ENCODE measurements around the gene KIF5C. TPM values are rescaled to one million over a fixed set of nuclear protein-coding genes. Genes with fewer than 3 reads are reported as not detected.

Gene KIF5C
- polyA plus RNA-seq, 1 experiment: 0.17 TPM

DNA sequence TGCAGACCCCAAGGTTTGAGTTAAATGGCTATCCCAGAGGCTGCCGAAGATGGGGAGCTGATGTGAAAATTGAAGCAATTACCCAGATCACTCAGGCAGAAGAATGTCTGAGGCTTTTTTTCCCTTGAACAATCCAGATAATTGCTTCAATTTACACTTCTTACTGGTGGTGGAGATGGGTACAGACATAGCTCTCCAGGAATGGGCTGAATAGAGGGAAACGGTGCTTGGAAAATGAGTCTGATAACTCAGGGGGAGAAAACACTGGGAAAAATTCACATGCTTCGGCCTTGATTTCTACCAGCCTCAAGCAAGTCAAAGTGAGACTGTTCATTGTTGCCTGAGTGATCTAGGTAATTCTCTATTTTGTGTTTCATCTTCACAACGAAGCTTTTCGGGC, 9.5 kb upstream of the KIF5C start:
- DNase-seq (ENCODE audit: low read depth): no peak
- H3K4me3 ChIP-seq (ENCODE audit: low read depth, low read length): no peak overlapping the region
- ChIA-PET CTCF (no interaction called here), POLR2A (no interaction called here)
- peaks cover 2% of the 10 kb centered on the region; the same call in 1 of the 2 replicates for H3K27me3 ChIP-seq (ENCODE audit: control insufficient read depth, insufficient read depth, low read length)
- no peaks in the 10 kb centered on the region for H3K36me3 ChIP-seq (ENCODE audit: control insufficient read depth, insufficient read depth, low read length)
- TF ChIP-seq, protein P1, sequence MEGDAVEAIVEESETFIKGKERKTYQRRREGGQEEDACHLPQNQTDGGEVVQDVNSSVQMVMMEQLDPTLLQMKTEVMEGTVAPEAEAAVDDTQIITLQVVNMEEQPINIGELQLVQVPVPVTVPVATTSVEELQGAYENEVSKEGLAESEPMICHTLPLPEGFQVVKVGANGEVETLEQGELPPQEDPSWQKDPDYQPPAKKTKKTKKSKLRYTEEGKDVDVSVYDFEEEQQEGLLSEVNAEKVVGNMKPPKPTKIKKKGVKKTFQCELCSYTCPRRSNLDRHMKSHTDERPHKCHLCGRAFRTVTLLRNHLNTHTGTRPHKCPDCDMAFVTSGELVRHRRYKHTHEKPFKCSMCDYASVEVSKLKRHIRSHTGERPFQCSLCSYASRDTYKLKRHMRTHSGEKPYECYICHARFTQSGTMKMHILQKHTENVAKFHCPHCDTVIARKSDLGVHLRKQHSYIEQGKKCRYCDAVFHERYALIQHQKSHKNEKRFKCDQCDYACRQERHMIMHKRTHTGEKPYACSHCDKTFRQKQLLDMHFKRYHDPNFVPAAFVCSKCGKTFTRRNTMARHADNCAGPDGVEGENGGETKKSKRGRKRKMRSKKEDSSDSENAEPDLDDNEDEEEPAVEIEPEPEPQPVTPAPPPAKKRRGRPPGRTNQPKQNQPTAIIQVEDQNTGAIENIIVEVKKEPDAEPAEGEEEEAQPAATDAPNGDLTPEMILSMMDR (IDR thresholded peaks at IDR 0.05; ENCODE audit: insufficient read depth, low read depth, low read length): no peak

DNA sequence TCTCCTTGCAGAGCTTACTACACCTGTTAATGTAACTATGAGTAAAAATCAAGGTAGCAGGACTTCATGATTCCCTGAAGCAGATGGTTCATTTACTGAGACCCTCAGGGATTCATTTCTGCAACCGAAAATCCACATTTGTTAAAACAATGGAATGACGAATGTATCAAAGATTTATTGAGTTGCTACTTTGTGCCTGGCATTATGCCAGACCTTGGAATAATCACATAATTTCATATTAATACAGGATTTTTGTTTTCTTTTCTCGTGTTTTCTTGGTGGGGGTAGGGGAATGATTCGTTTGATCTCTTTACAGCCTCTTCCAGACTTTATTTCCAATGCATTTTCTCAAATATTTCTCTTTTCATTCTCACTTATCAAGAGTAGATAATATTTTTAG, 8.9 kb upstream of the KIF5C start:
- TF ChIP-seq, protein P1 (IDR thresholded peaks at IDR 0.05; ENCODE audit: insufficient read depth, low read depth, low read length): no peak

DNA sequence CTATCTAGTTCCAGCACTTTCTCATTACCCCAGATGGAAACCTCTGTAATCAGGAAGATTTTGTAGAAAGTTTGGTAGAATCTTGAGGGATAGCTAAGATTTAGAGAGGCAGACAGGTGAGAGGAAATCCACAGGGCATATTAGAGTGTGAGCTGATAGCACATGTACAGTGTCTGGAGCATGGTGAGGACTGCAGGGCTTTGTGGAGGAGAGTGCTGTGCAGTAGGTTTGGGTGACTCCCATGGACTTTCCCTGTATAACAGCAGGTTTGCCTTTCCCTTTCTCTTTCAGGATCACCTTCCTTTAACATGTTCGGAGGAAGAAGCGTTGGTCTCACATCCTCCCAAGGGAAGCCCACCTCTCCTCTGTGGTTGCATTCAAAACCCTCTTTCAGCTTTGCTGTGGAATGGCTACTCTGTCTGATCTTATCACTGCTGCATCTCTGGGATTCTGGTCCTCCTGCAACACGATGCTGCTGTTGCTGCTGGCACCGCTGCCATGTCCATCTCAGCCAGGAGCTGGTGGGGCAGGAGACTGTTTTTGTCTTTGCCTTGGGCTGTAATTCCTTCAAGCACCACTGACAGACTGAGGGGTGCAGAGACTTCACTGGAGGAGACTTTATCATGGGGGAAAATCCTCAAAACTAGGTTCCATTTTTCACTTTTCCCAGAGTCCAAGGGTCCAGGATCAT, 7.8 kb upstream of the KIF5C start:
- Histone ChIP-seq H3K36me3 (ENCODE audit: control insufficient read depth, insufficient read depth, low read length) (no peaks in the 10 kb centered on the region), H3K27me3 (ENCODE audit: control insufficient read depth, insufficient read depth, low read length) (peaks cover 2% of the 10 kb centered on the region; the same call in 1 of the 2 replicates), H3K4me3 (ENCODE audit: low read depth, low read length) (no peak overlapping the region)
- no peak for DNase-seq (ENCODE audit: low read depth)
- POLR2A ChIA-PET: no interaction called here
- CTCF ChIA-PET: no interaction called here
- TF ChIP-seq, protein P1 (IDR thresholded peaks at IDR 0.05; ENCODE audit: insufficient read depth, low read depth, low read length): no peak

More for the DNA sequence above, 8.9 kb upstream of the KIF5C start:
- peaks cover 2% of the 10 kb centered on the region; the same call in 1 of the 2 replicates for H3K27me3 ChIP-seq (ENCODE audit: control insufficient read depth, insufficient read depth, low read length)
- POLR2A ChIA-PET: no interaction called here
- H3K4me3 ChIP-seq (ENCODE audit: low read depth, low read length): no peak overlapping the region
- DNase-seq (ENCODE audit: low read depth): no peak
- H3K36me3 ChIP-seq (ENCODE audit: control insufficient read depth, insufficient read depth, low read length): no peaks in the 10 kb centered on the region
- CTCF ChIA-PET: no interaction called here

DNA sequence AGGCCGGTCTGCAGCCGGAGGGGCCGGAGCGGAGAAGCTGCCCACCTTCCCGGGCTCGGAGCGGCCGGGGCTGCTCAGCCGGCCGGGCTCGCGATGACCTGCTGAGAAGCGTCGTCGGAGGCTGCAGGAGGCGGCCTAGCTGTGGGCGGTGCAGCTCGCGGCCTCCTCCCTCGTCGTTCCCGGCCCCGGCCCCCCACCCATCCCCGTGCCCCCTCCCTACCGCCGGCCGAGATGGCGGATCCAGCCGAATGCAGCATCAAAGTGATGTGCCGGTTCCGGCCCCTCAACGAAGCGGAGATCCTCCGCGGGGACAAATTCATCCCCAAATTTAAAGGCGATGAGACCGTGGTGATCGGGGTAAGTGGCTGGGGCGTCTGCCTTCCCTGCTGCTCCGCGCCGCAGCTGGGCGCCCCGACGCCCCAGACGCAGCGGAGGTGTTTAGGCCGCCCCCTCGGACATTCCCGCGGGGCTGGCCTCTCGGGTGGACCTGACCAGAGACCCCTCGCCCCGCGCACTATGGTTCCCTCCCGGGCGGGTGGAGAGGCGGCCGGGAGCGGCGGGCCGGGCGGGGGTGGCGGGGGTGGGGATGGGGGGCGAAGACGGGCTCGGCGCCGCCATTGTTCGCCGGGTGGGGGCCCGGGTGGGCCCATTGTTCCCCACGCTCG, 492 bp downstream of the KIF5C start:
- ChIA-PET POLR2A (no interaction called here), CTCF (interaction anchor here (0.6 kb wide), 1 partner anchor 685 kb away, joined by 3 read pairs; no protein-coding TSS in a partner anchor)
- no peak for DNase-seq (ENCODE audit: low read depth)
- TF ChIP-seq, protein P1 (IDR thresholded peaks at IDR 0.05; ENCODE audit: insufficient read depth, low read depth, low read length): no peak
- Histone ChIP-seq H3K4me3 (ENCODE audit: low read depth, low read length) (peak overlapping the region; percentile 28), H3K27me3 (ENCODE audit: control insufficient read depth, insufficient read depth, low read length) (peaks cover 21% of the 10 kb centered on the region), H3K36me3 (ENCODE audit: control insufficient read depth, insufficient read depth, low read length) (no peaks in the 10 kb centered on the region)

DNA sequence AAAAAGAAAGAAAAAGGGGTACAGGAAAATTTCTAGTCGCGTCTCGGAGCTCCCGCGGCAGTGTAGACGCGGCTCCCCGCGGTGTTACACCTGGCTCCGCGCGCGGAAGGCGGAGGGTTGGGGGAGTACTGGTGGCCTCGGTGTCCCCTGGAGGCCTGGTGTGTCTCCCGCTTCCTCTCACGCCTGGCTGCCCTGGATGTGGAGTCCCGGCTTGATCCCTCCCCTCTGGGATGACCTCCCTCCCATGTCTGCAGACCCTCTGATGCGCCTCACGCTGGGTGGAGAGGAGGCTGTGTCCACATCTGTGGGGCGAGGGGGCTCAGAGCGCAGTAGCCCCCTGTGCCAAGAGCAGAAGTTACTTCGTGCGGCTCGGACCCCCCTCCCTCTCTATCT, 1.2 kb downstream of the KIF5C start:
- Histone ChIP-seq H3K4me3 (ENCODE audit: low read depth, low read length) (no peak overlapping the region), H3K36me3 (ENCODE audit: control insufficient read depth, insufficient read depth, low read length) (no peaks in the 10 kb centered on the region), H3K27me3 (ENCODE audit: control insufficient read depth, insufficient read depth, low read length) (peaks cover 22% of the 10 kb centered on the region)
- ChIA-PET CTCF (no interaction called here), POLR2A (no interaction called here)
- DNase-seq (ENCODE audit: low read depth): no peak
- TF ChIP-seq, protein P1 (IDR thresholded peaks at IDR 0.05; ENCODE audit: insufficient read depth, low read depth, low read length): no peak
